ENCODE results near the gene FAM124B. TPM values are rescaled to one million over a fixed set of nuclear protein-coding genes. Genes with fewer than 3 reads are reported as not detected.
"Not testable (repeated sequence)": the region's sequence is repeated elsewhere in the genome, so short reads cannot be mapped to it uniquely, and the experiment has no call there.

Gene FAM124B
- polyA plus RNA-seq, 4 donors: 1.8 to 3.0 (median 2.4) TPM

GRCh38 chr2:224416656-224417360 is 14.9 kb upstream of the FAM124B start:
- DNase-seq (ENCODE audit: low read depth in 4 of 4, low spot score in 2 of 4): no peak

GRCh38 chr2:224413381-224413780 is 11.5 kb upstream of the FAM124B start:
- no peak for DNase-seq (ENCODE audit: low read depth in 4 of 4, low spot score in 2 of 4)

DNA sequence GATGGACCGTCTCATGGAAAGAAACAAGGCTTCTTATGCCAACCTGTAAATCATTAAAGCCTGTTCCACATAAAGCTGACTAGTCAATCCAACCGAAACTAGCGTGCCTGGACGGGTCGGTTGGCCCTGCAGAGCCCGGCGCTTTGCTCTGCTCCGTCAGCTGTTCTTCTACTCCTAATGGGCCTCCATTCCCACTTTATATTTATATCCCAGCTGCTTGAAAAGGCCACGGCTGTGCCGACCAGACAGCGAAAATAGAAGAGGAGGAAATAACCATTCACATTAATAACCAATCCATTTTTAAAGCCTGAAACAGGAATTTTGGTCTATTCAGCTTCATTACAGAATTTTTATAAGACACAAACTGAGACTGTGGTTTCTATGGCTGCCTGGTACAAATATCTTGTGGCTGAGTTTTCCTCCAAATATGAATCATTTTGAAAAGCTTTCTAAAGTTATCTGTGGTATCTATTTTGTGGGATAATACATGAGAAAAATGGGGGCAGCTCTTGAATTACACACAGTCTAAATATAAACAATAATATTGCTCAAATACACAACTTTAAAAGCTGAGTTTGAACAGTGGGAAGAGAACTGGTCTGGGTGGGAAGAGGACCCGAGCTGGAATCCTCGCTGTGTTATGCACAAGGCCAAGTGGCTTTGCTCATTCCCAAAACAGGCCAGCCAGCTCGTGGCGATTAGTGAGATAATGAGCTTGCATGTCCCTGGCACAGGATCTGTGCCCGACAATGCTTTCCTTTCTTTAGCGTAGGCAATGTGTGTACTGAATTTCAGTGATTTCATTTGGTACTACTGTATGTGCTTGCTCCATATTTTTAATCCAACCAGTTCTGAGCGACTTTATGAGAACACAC is 10.5 kb upstream of the FAM124B start:
- DNase-seq (ENCODE audit: low read depth in 4 of 4, low spot score in 2 of 4): peak in 1 of 4 donors; percentile 23

DNA sequence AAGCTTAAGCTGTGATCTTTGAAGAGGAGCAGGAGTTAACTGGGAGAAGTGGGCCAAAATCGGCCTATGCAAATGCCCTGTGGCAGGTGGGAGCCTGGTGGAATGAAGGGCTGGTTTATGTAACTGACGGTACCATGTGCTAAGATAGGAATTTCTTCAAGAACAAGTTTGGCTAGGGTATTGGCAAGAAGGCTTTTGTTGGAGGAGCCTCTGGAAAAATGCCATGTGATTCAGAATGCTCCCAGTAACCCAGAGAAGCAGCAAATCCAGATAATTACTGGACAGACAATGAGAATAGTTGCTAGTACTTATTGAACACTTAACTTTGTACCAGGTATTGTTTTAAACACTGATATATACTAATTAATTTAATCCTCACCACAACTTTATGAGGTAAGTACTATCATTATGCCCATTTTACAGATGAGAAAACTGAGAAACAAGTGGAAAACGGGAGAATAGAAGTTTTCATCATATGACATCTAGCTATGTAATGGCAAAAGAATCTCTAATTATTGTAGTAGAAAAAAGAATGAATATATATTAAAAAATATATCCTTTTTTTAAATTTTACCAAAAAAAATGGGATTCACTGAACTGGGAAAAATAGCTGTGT is 9.1 kb upstream of the FAM124B start:
- no peak for DNase-seq (ENCODE audit: low read depth in 4 of 4, low spot score in 2 of 4)

- DNase-seq (ENCODE audit: low read depth in 4 of 4, low spot score in 2 of 4): no peak
Observed at GRCh38 chr2:224408676-224409075, 6.8 kb upstream of the FAM124B start.

DNA sequence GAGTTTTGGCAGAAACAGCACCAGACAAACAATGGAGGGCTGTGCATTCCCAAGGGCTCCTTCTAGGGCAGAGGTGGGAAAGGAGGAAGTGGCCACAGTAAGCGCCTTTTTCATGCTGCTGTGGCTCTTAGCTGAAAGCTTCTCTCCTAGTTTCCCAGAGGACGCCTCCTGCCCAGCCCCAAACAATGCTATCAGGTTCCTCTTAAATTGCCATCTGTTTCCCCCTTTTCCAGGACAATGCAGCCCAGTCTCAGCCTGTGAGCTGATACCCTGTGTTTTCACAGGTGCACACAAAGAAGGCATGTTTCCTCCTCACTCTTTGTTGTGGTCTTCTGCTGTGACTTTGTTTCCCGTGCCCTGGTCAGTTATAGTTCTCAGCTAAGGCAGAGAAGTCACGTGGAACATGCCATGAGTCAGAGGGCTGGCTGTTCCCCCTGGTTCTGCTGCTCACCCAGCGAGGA is 5.4 kb upstream of the FAM124B start:
- DNase-seq (ENCODE audit: low read depth in 4 of 4, low spot score in 2 of 4): no peak

GRCh38 chr2:224405841-224406370 is 4.0 kb upstream of the FAM124B start:
- no peak for DNase-seq (ENCODE audit: low read depth in 4 of 4, low spot score in 2 of 4)

GRCh38 chr2:224405412-224405811 is 3.5 kb upstream of the FAM124B start:
- DNase-seq (ENCODE audit: low read depth in 4 of 4, low spot score in 2 of 4): no peak

DNA sequence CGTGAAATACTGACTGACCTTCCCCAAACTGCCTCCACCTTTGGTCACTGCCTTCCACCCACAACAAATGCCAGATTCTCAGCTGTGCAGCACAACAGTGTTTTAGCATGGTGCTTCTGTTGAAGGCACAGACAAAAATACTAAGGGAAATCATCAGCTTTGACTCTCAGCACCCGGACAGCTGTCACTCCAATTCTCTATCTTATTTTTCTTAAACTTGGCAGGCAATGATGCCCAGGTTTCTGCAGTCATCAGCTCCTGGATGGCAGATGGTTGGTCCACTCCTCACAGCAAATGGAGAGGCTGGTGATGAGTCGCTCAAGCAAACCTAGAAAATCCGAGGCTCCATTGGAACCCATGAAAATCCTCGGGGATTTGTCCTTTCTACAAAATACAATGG is 2.9 kb upstream of the FAM124B start:
- DNase-seq (ENCODE audit: low read depth in 4 of 4, low spot score in 2 of 4): no peak

- no peak for DNase-seq (ENCODE audit: low read depth in 4 of 4, low spot score in 2 of 4)
Observed at GRCh38 chr2:224403657-224404056, 1.8 kb upstream of the FAM124B start.

- DNase-seq (ENCODE audit: low read depth in 4 of 4, low spot score in 2 of 4): no peak
Observed at GRCh38 chr2:224400886-224401632, 848 bp downstream of the FAM124B start.

DNA sequence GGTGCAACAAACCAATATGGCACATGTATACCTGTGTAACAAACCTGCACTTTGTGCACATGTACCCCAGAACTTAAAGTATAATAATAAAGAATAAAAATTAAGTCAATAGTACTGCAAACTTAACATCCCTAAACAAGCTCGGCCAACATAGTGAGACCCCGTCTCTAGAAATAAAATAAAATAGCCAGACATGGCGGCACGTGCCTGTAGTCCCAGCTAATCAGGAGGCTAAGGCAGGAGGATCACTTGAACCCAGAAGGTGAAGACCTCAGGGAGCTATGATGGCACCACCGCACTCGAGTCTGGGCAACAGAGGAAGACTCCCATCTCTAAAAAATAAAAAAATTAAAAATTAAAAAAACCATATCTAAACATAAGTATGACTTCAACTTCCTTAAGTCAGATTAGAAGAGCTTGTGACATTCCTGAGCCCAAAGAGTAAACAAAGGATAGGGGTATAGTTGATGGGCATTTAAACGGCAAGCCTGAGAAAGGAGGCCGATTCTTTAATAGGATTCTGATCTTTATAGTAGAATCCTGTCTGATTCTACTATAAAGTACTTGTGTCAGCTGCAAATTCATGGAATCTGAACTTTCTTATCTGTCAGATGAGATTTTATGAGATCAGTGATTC is 1.6 kb downstream of the FAM124B start:
- no peak for DNase-seq (ENCODE audit: low read depth in 4 of 4, low spot score in 2 of 4)

DNA sequence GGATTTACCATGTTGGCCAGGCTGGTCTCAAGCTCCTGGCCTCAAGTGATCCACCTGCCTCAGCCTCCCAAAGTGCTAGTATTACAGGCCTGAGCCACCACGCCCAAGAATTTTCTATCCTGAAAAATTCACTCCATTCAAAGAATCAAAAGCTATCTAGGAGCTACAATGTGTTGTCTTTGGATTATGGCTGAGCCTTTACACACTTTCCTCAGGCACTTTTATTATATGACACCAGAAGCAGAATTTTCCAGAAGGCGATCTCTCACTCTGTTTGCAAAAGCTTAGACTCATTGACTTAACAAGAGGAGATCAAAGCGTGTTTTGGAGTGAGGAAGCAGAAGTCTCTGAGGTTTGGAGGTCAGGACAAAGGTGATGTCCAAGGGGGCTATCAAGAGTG is 3.6 kb downstream of the FAM124B start:
- no peak for DNase-seq (ENCODE audit: low read depth in 4 of 4, low spot score in 2 of 4)

DNA sequence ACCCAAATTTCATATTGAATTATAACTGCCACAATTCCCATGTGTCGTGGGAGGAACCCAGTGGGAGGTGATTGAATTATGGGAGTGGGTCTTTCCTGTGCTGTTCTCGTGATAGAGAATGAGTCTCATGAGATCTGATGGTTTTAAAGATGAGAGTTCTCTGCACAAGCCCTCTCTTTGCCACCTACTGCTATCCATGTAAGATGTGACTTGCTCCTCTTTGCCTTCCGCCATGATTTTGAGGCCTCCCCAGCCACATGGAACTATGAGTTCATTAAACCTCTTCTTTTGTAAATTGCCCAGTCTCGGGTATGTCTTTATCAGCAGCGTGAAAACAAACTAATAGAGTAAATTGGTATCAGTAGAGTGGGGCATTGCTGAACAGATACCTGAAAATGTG is 4.8 kb downstream of the FAM124B start:
- DNase-seq (ENCODE audit: low read depth in 4 of 4, low spot score in 2 of 4): not testable (repeated sequence)

- DNase-seq (ENCODE audit: low read depth in 4 of 4, low spot score in 2 of 4): no peak
Observed at GRCh38 chr2:224395620-224396390, 6.1 kb downstream of the FAM124B start.

GRCh38 chr2:224393157-224393872 is 8.6 kb downstream of the FAM124B start:
- DNase-seq (ENCODE audit: low read depth in 4 of 4, low spot score in 2 of 4): no peak

DNA sequence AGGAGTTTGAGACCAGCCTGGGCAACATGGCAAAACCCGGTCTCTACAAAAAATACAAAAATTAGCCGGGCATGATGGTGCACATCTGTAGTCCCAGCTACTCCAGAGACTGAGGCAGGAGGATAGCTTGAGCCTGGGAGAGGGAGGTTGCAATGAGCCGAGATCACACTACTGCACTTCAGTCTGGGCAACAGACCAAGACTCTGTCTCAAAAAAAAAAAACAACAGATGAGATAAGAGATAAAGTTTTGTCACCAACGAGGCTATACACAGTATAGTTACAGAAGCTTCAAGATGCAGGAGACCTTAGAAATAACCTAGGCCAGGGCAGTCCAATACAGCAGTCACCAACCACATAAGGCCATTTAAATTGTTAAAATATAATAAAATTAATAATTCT is 9.4 kb downstream of the FAM124B start:
- DNase-seq (ENCODE audit: low read depth in 4 of 4, low spot score in 2 of 4): no peak

DNA sequence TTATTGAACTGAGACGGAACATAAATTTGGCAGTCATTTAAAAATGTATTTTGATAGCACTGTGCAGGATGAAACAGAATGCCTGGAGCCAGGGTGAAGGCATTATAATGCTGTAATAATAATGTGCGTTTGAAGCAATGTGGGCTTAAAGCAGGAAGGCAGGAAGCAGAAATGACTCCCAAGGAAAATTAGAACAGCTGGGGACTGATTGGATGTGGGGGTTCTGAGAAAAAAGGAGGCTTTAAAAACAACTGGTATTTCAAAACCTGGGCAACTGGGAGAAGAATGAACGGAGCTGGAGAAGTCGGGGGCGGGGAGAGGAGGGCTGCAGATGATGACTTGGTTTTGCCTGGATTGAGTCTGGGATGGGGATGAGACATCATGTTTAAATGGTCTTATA is 12.6 kb downstream of the FAM124B start:
- no peak for DNase-seq (ENCODE audit: low read depth in 4 of 4, low spot score in 2 of 4)

- no peak for DNase-seq (ENCODE audit: low read depth in 4 of 4, low spot score in 2 of 4)
Observed at GRCh38 chr2:224386876-224387275, 15.0 kb downstream of the FAM124B start.

All from left renal cortex interstitium (tissue), 4 donors.